ENCODE data around the gene DPP3. TPM values are rescaled to one million over a fixed set of nuclear protein-coding genes. Genes with fewer than 3 reads are reported as not detected.
"Not testable (repeated sequence)": the region's sequence is repeated elsewhere in the genome, so short reads cannot be mapped to it uniquely, and the experiment has no call there.

Gene DPP3
- total and polyA plus RNA-seq, 2 experiments from 2014 or later = 21.9 to 44.9 TPM

- Histone ChIP-seq H3K27me3 (no peaks in the 10 kb centered on the region), H3K4me3 (no peak overlapping the region), H3K4me1 (ENCODE audit: low read depth) (no peaks in the 10 kb centered on the region), H3K9me3 (ENCODE audit: low read depth) (no peaks in the 10 kb centered on the region), H3K27ac (no peak overlapping the region), H3K36me3 (no peaks in the 10 kb centered on the region)
- no peak for DNase-seq (ENCODE audit: low read depth in 1 of 2, low spot score in 1 of 2)
- no peak for TF ChIP-seq CTCF (IDR thresholded peaks at IDR 0.05; ENCODE audit: low read depth, low read length)
These were observed 21.0 kb upstream of the DPP3 start for GRCh38 chr11:66459138-66459778.

- Histone ChIP-seq H3K4me3 (no peak overlapping the region), H3K27me3 (no peaks in the 10 kb centered on the region), H3K36me3 (no peaks in the 10 kb centered on the region), H3K4me1 (ENCODE audit: low read depth) (no peaks in the 10 kb centered on the region), H3K9me3 (ENCODE audit: low read depth) (no peaks in the 10 kb centered on the region), H3K27ac (no peak overlapping the region)
- no peak for DNase-seq (ENCODE audit: low read depth in 1 of 2, low spot score in 1 of 2)
- TF ChIP-seq CTCF (IDR thresholded peaks at IDR 0.05; ENCODE audit: low read depth, low read length) = no peak
These were observed 18.2 kb upstream of the DPP3 start for GRCh38 chr11:66462010-66462409.

- Histone ChIP-seq H3K27ac (no peak overlapping the region), H3K27me3 (no peaks in the 10 kb centered on the region), H3K9me3 (ENCODE audit: low read depth) (no peaks in the 10 kb centered on the region), H3K4me1 (ENCODE audit: low read depth) (peaks cover 6% of the 10 kb centered on the region), H3K36me3 (no peaks in the 10 kb centered on the region), H3K4me3 (no peak overlapping the region)
- DNase-seq (ENCODE audit: low read depth in 1 of 2, low spot score in 1 of 2) = no peak
- TF ChIP-seq CTCF (IDR thresholded peaks at IDR 0.05; ENCODE audit: low read depth, low read length) = no peak
These were observed 17.3 kb upstream of the DPP3 start for GRCh38 chr11:66462911-66463310.

DNA sequence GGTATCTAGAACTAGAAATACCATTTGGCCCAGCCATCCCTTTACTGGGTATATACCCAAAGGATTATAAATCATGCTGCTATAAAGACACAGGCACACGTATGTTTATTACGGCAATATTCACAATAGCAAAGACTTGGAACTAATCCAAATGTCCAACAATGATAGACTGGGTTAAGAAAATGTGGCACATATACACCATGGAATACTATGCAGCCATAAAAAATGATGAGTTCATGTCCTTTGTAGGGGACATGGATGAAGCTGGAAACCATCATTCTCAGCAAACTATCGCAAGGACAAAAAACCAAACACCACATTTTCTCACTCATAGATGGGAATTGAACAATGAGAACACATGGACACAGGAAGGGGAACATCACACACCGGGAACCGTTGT lies 16.1 kb upstream of the DPP3 start:
- H3K36me3 ChIP-seq; H3K4me3 ChIP-seq; H3K27me3 ChIP-seq; DNase-seq (ENCODE audit: low read depth in 1 of 2, low spot score in 1 of 2); H3K27ac ChIP-seq; H3K4me1 ChIP-seq (ENCODE audit: low read depth); H3K9me3 ChIP-seq (ENCODE audit: low read depth): not testable (repeated sequence)

GRCh38 chr11:66464916-66465315 lies 15.3 kb upstream of the DPP3 start:
- no peak for TF ChIP-seq CTCF (IDR thresholded peaks at IDR 0.05; ENCODE audit: low read depth, low read length)
- Histone ChIP-seq H3K4me3 (no peak overlapping the region), H3K36me3 (no peaks in the 10 kb centered on the region), H3K27ac (peak overlapping the region; percentile 52), H3K9me3 (ENCODE audit: low read depth) (no peaks in the 10 kb centered on the region), H3K4me1 (ENCODE audit: low read depth) (peaks cover 7% of the 10 kb centered on the region), H3K27me3 (no peaks in the 10 kb centered on the region)
- DNase-seq (ENCODE audit: low read depth in 1 of 2, low spot score in 1 of 2) = no peak

- TF ChIP-seq CTCF (IDR thresholded peaks at IDR 0.05; ENCODE audit: low read depth, low read length) = no peak
- Histone ChIP-seq H3K9me3 (ENCODE audit: low read depth) (no peaks in the 10 kb centered on the region), H3K27ac (peak overlapping the region; percentile 85), H3K36me3 (no peaks in the 10 kb centered on the region), H3K27me3 (no peaks in the 10 kb centered on the region), H3K4me3 (peak overlapping the region; percentile 46), H3K4me1 (ENCODE audit: low read depth) (peaks cover 7% of the 10 kb centered on the region)
- no peak for DNase-seq (ENCODE audit: low read depth in 1 of 2, low spot score in 1 of 2)
These were observed 14.6 kb upstream of the DPP3 start for GRCh38 chr11:66465373-66466224.

All from cardiac muscle cell (in vitro differentiated cells and primary cell).